ENCODE results near the gene MAFF. TPM values are rescaled to one million over a fixed set of nuclear protein-coding genes. Genes with fewer than 3 reads are reported as not detected.
A peak's percentile ranks its signal among the peaks of the same experiment; 100 is the strongest.

MAFF gene
- total RNA-seq, 1 experiment from 2014 or later = 2.6 TPM

GRCh38 chr22:38187413-38188212, 14.2 kb upstream of the MAFF start:
- no peak for DNase-seq
- Histone ChIP-seq H3K36me3 (replicated peaks; ENCODE audit: control insufficient read depth, insufficient read depth, low read length) (no peaks in the 10 kb centered on the region), H3K4me3 (ENCODE audit: insufficient read depth, low read depth, low read length) (no peak overlapping the region), H3K27me3 (ENCODE audit: control insufficient read depth, insufficient read depth, low read length) (peaks cover 3% of the 10 kb centered on the region; the same call in 1 of the 2 replicates)

GRCh38 chr22:38189104-38189503, 12.7 kb upstream of the MAFF start:
- DNase-seq = no peak
- H3K27me3 ChIP-seq (ENCODE audit: control insufficient read depth, insufficient read depth, low read length) = peaks cover 3% of the 10 kb centered on the region; the same call in 1 of the 2 replicates
- H3K4me3 ChIP-seq (ENCODE audit: insufficient read depth, low read depth, low read length) = no peak overlapping the region
- H3K36me3 ChIP-seq (replicated peaks; ENCODE audit: control insufficient read depth, insufficient read depth, low read length) = no peaks in the 10 kb centered on the region

- H3K36me3 ChIP-seq (replicated peaks; ENCODE audit: control insufficient read depth, insufficient read depth, low read length) = no peaks in the 10 kb centered on the region
- peaks cover 3% of the 10 kb centered on the region; the same call in 1 of the 2 replicates for H3K27me3 ChIP-seq (ENCODE audit: control insufficient read depth, insufficient read depth, low read length)
- no peak for DNase-seq
- no peak overlapping the region for H3K4me3 ChIP-seq (ENCODE audit: insufficient read depth, low read depth, low read length)
Measured at GRCh38 chr22:38190581-38190980, 11.2 kb upstream of the MAFF start.

DNA sequence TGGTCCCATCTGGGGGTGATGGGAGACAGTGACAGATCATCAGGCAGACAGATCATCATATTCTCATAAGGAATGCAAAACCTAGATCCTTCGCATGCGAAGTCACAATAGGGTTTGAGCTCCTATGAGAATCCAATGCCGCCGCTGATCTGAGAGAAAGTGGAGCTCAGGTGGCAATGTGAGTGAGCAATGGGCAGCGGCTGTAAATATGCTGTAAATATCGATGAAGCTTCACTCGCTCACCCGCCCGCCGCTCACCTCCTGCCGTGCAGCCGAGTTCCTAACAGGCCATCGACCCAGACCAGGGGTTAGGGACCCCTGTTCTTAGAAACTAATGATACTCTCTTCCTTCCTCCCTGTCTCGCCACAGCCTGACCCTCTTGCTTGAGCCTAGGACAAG, 10.7 kb upstream of the MAFF start:
- H3K4me3 ChIP-seq (ENCODE audit: insufficient read depth, low read depth, low read length) = no peak overlapping the region
- DNase-seq = no peak
- peaks cover 3% of the 10 kb centered on the region; the same call in 1 of the 2 replicates for H3K27me3 ChIP-seq (ENCODE audit: control insufficient read depth, insufficient read depth, low read length)
- H3K36me3 ChIP-seq (replicated peaks; ENCODE audit: control insufficient read depth, insufficient read depth, low read length) = no peaks in the 10 kb centered on the region

- peaks cover 3% of the 10 kb centered on the region; the same call in 1 of the 2 replicates for H3K27me3 ChIP-seq (ENCODE audit: control insufficient read depth, insufficient read depth, low read length)
- no peak for DNase-seq
Measured at GRCh38 chr22:38191731-38192474, 9.9 kb upstream of the MAFF start.

DNA sequence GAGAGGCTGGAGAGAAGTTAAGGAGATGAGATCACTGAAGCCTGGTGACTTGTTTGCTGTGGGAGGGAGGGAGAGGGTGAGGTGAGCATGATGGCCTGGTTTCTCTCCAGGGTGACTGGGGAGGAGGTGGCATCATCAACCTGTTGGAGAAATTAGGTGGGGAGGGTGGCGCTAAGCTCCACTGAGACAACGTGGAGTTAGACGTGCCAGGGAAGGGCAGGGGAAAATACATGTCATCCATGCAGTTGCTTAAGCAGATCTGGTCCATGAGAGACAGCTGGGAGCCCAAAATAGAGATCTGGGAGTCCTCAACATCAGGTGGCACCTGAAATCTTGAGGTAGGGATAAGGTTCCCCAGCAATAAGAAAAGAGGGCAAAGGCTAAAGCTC, 9.3 kb upstream of the MAFF start:
- Histone ChIP-seq H3K4me3 (ENCODE audit: insufficient read depth, low read depth, low read length) (no peak overlapping the region), H3K27me3 (ENCODE audit: control insufficient read depth, insufficient read depth, low read length) (peaks cover 3% of the 10 kb centered on the region; the same call in 1 of the 2 replicates), H3K36me3 (replicated peaks; ENCODE audit: control insufficient read depth, insufficient read depth, low read length) (no peaks in the 10 kb centered on the region)
- no peak for DNase-seq

More at GRCh38 chr22:38191731-38192474, 9.9 kb upstream of the MAFF start:
- Histone ChIP-seq H3K36me3 (replicated peaks; ENCODE audit: control insufficient read depth, insufficient read depth, low read length) (no peaks in the 10 kb centered on the region), H3K4me3 (ENCODE audit: insufficient read depth, low read depth, low read length) (no peak overlapping the region)

- H3K27me3 ChIP-seq (ENCODE audit: control insufficient read depth, insufficient read depth, low read length) = peaks cover 3% of the 10 kb centered on the region; the same call in 1 of the 2 replicates
- DNase-seq = no peak
- no peak overlapping the region for H3K4me3 ChIP-seq (ENCODE audit: insufficient read depth, low read depth, low read length)
- no peaks in the 10 kb centered on the region for H3K36me3 ChIP-seq (replicated peaks; ENCODE audit: control insufficient read depth, insufficient read depth, low read length)
Measured at GRCh38 chr22:38193580-38193979, 8.2 kb upstream of the MAFF start.

DNA sequence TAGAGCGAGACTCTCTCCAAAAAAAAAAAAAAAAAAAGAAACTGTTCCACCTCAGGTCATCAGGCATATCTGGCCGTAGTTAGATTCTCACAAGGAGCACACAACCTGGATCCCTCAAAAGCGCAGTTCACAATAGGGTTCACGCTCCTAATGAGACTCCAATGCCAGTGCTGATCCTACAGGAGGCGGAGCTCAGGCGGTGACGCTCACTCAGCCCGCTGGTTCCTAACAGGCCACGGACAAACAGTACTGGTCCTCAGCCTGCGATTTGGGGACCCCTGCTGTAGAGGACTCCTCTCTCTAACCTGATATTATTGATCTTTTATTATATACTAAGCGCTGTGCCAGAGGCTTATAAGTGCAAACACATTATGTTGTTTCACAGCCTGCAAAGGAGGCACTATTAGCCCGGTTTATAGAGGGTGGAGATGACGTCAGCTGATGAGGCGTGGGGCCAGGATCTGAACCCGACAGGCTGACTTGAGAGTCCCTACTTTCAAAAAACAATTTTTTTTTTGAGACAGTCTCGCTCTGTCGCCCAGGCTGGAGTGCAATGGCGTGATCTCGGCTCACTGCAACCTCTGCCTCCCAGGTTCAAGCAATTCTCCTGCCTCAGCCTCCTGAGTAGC, 4.9 kb upstream of the MAFF start:
- Histone ChIP-seq H3K4me3 (ENCODE audit: insufficient read depth, low read depth, low read length) (no peak overlapping the region), H3K27me3 (ENCODE audit: control insufficient read depth, insufficient read depth, low read length) (peaks cover 6% of the 10 kb centered on the region), H3K36me3 (replicated peaks; ENCODE audit: control insufficient read depth, insufficient read depth, low read length) (no peaks in the 10 kb centered on the region)
- no peak for DNase-seq

- Histone ChIP-seq H3K36me3 (replicated peaks; ENCODE audit: control insufficient read depth, insufficient read depth, low read length) (no peaks in the 10 kb centered on the region), H3K27me3 (ENCODE audit: control insufficient read depth, insufficient read depth, low read length) (peaks cover 12% of the 10 kb centered on the region), H3K4me3 (ENCODE audit: insufficient read depth, low read depth, low read length) (no peak overlapping the region)
- no peak for DNase-seq
Measured at GRCh38 chr22:38199826-38200559, 1.8 kb upstream of the MAFF start.

GRCh38 chr22:38201371-38201710, 453 bp upstream of the MAFF start:
- no peak for DNase-seq
- H3K4me3 ChIP-seq (ENCODE audit: insufficient read depth, low read depth, low read length) = peak overlapping the region; percentile 43
- no peaks in the 10 kb centered on the region for H3K36me3 ChIP-seq (replicated peaks; ENCODE audit: control insufficient read depth, insufficient read depth, low read length)
- H3K27me3 ChIP-seq (ENCODE audit: control insufficient read depth, insufficient read depth, low read length) = peaks cover 12% of the 10 kb centered on the region

- peak; percentile 83 for DNase-seq
- Histone ChIP-seq H3K36me3 (replicated peaks; ENCODE audit: control insufficient read depth, insufficient read depth, low read length) (no peaks in the 10 kb centered on the region), H3K27me3 (ENCODE audit: control insufficient read depth, insufficient read depth, low read length) (peaks cover 12% of the 10 kb centered on the region)
Measured at GRCh38 chr22:38202437-38203089, 769 bp downstream of the MAFF start.

GRCh38 chr22:38203090-38203810, 1.5 kb downstream of the MAFF start:
- peak; percentile 88 for DNase-seq
- Histone ChIP-seq H3K27me3 (ENCODE audit: control insufficient read depth, insufficient read depth, low read length) (peaks cover 12% of the 10 kb centered on the region), H3K4me3 (ENCODE audit: insufficient read depth, low read depth, low read length) (peak overlapping the region; percentile 75), H3K36me3 (replicated peaks; ENCODE audit: control insufficient read depth, insufficient read depth, low read length) (no peaks in the 10 kb centered on the region)

More at GRCh38 chr22:38202437-38203089, 769 bp downstream of the MAFF start:
- H3K4me3 ChIP-seq (ENCODE audit: insufficient read depth, low read depth, low read length) = peak overlapping the region; percentile 75

GRCh38 chr22:38203855-38204514, 2.2 kb downstream of the MAFF start:
- no peak overlapping the region for H3K4me3 ChIP-seq (ENCODE audit: insufficient read depth, low read depth, low read length)
- no peak for DNase-seq
- peaks cover 12% of the 10 kb centered on the region for H3K27me3 ChIP-seq (ENCODE audit: control insufficient read depth, insufficient read depth, low read length)
- no peaks in the 10 kb centered on the region for H3K36me3 ChIP-seq (replicated peaks; ENCODE audit: control insufficient read depth, insufficient read depth, low read length)
